GM13976 (cell line): ENCODE results near the gene ANK2.

Experiments used
- DNase-seq: peaks from one replicate; pipeline ENCODE4 v3.0.0; 2012; ENCODE audit warnings: low spot score
- in situ Hi-C: fragments of 300-500 bp; cut with MboI; formaldehyde crosslinking; loops from one replicate; pipeline ENCODE4 v1.12.0; 2022; ENCODE audit warnings: low sequenced_read_pairs, mixed read lengths, inconsistent platforms; ENCODE audit not compliant: unreplicated experiment
- TF ChIP-seq, protein P1 (sequence below): IDR thresholded peaks from 2 replicates; pipeline ENCODE4 v1.5.1; 2012; ENCODE audit warnings: borderline replicate concordance, mild to moderate bottlenecking; ENCODE audit not compliant: insufficient read depth; ENCODE audit errors: extremely low read depth, missing control alignments, control extremely low read depth

Gene ANK2

GRCh38 chr4:113024388-113024787 is 25.1 kb upstream of the ANK2 start:
- in situ Hi-C loops: no loop called here
- TF ChIP-seq, protein P1, sequence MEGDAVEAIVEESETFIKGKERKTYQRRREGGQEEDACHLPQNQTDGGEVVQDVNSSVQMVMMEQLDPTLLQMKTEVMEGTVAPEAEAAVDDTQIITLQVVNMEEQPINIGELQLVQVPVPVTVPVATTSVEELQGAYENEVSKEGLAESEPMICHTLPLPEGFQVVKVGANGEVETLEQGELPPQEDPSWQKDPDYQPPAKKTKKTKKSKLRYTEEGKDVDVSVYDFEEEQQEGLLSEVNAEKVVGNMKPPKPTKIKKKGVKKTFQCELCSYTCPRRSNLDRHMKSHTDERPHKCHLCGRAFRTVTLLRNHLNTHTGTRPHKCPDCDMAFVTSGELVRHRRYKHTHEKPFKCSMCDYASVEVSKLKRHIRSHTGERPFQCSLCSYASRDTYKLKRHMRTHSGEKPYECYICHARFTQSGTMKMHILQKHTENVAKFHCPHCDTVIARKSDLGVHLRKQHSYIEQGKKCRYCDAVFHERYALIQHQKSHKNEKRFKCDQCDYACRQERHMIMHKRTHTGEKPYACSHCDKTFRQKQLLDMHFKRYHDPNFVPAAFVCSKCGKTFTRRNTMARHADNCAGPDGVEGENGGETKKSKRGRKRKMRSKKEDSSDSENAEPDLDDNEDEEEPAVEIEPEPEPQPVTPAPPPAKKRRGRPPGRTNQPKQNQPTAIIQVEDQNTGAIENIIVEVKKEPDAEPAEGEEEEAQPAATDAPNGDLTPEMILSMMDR: no peak
- DNase-seq: no peak

- in situ Hi-C loops: no loop called here
- TF ChIP-seq, protein P1: no peak
- no peak for DNase-seq
Observed at GRCh38 chr4:113025416-113025815, 24.0 kb upstream of the ANK2 start.

- DNase-seq: no peak
- in situ Hi-C loops: no loop called here
- TF ChIP-seq, protein P1: no peak
Observed at GRCh38 chr4:113026556-113026955, 22.9 kb upstream of the ANK2 start.

- in situ Hi-C loops: no loop called here
- DNase-seq: no peak
- TF ChIP-seq, protein P1: no peak
Observed at GRCh38 chr4:113028074-113028473, 21.4 kb upstream of the ANK2 start.

DNA sequence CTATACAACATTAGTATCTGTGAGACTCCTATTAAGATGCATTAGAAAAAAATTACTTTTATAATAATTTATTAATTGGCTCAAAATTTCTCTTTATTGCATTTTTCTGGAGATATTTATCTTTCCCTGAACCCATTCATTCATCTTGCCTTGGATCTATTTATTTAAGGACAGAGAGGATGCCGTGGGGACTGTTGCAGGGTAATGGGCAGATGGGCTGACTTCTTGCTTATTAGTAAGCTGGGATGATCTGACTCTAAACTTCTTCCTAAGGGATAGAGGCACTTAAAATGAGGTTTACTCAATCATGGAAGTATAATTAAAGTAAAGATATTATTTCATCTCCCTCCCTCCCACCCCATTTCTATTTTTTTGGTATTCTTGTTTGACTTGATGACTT is 18.2 kb upstream of the ANK2 start:
- no peak for DNase-seq
- in situ Hi-C loops: no loop called here
- TF ChIP-seq, protein P1: no peak

- in situ Hi-C loops: no loop called here
- TF ChIP-seq, protein P1: no peak
- no peak for DNase-seq
Observed at GRCh38 chr4:113040793-113041192, 8.7 kb upstream of the ANK2 start.

- DNase-seq: no peak
- in situ Hi-C loops: no loop called here
- TF ChIP-seq, protein P1: no peak
Observed at GRCh38 chr4:113042502-113042901, 7.0 kb upstream of the ANK2 start.
